Kidney capillary endothelial cell (primary cell): Measurements from ENCODE around the gene LHX3.

Source experiments
- DNase-seq: peaks from one replicate; pipeline ENCODE4 v3.0.0-alpha.2; 2018; ENCODE audit warnings: low spot score

The LHX3 gene

DNA sequence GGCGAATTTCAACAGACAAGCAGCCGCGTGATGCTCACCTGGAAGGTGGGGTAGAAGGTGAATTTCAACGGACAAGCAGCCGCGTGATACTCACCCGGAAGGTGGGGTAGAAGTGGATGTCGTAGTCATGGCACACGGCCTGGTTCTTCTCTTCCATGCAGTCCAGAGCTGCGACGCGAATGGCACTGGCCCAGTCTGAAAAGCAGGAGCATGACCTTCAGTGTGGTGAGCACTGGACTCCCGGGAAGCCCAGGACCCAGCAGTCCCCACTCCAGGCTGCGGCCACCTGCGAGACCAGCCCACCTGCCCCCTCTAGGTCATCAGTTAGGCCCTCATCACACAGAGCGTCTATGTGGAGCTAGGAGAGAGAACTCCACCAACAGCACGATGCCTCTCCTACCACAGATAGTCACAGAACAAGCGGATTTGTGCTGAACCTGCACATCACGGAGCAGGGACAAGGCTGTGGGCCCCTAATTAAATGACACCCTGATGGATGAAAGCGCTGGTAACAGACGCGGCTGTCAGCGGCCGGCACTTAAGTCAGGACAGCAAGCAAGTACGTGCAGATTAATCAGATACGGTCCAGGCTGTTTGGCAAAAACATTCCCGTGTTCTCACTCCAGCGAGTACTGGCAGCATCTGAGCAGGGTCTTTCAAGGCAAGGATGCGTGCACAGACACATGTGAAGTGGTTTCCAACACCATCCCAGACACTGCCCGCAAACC, 21.9 kb upstream of the LHX3 start:
- no peak for DNase-seq

DNA sequence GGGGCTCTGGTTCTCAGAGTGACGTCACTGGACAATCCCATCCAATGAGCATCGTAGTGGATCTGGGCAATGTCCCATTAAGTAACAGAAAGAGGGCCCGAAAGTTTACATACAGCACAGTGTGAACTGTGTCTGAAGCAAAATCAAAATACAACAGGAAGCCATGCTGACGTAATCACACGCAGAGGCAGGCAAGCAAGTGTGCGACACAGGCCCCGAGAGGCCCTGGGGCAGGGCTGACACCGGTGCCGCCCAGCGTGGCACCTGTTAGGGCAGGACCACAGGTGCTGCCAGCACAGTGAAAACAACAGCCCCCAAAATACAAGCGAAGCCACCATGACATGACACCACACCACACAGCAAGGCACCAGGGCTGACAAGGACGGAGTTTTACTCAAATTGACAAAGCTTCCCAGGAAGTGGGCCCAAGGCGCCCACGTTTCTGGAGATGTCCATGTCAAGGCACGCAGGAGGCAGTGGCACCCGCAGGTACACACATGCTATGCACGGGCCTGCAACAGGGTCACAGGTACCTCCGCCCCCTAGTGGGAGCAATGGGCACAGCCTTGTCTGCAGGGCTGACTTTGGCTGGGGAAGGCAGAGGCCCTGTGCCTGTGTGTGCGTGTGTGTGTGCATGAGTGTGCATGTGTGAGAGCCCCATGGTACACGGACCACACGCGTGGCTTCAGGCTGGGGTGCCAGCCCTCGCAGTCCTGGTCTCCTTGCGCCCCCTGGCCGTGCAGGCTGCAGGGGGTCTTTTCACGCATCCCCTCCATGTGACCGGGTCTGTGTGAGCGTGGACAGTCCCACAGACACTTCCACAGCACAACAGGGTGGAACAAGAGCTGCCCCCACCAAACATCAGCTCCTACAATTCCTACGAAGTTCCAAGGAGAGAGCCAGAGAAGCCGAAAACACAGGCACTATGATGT, 21.1 kb upstream of the LHX3 start:
- DNase-seq, result no peak

DNA sequence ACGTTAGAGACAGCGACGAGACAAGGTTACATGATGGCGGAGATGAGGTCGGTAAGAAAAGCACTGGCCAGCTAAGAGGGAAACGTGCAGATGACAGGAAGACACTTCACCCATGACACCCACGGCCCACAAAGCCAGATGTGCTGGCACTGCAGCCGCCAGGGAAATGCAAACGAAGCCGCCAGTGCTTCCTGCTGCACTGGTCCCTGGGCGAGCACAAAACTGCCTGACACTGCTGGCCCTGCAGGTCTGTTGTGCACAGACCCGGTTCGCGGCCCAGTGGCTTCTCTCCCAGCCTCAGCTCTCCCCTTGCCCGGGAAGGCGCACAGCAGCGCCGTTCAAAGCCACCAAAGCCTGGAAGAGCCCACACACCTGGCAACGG, 20.4 kb upstream of the LHX3 start:
- no peak for DNase-seq

DNA sequence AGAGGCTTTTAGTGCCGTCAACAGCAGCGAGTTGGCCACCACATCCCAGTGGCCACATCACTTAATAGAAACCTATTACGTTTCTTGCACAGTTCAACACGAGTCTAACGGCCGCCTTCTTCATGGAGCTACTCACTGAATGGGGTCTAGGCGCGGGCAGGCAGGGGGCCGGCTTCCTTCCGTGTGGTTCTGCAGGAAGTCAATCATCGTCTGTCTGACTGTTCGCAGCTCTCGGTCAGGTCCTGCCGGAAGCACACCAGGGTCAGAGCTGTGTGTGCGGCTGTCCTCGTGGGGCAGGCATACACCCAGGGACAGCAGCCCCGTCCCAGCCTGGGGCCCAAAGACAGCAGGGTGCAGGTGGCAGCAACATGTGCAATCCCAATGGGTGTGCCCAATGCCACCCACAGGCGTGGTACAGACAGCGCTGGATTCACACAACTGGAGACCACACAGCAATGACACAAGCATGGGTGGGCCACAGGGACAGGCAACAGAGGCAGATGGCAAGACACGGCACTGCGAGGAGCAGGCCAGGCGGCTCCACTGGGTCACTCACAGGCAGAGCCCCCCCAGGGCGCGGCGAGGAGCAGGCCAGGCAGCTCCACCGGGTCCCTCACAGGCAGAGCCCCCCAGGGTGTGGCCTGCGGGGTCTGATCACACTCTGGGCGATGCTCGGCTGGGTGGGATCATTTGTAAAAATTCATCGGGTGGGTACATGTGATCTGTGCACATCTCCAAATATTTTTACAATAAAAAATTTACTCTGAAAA, 19.1 kb upstream of the LHX3 start:
- DNase-seq, result peak; percentile 59

DNA sequence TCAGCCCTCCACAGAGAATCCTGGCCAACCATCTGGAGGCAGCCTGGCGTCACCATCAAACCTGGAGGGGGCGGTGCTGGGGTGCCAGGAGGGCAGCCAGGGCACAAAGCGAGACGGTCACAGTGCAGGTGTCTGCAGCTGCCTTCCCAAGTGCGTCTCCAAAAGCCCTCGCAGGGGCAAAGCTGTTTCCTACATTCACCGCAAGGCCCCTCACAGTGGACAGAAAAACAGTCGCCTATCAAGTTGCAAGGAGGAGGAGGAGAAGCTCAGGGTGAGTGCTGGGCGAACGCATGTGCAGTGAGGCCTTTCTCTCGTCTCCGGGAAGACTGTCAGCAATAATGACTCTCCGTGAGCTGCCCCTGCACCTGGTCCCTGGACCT, 18.0 kb upstream of the LHX3 start:
- no peak for DNase-seq

DNA sequence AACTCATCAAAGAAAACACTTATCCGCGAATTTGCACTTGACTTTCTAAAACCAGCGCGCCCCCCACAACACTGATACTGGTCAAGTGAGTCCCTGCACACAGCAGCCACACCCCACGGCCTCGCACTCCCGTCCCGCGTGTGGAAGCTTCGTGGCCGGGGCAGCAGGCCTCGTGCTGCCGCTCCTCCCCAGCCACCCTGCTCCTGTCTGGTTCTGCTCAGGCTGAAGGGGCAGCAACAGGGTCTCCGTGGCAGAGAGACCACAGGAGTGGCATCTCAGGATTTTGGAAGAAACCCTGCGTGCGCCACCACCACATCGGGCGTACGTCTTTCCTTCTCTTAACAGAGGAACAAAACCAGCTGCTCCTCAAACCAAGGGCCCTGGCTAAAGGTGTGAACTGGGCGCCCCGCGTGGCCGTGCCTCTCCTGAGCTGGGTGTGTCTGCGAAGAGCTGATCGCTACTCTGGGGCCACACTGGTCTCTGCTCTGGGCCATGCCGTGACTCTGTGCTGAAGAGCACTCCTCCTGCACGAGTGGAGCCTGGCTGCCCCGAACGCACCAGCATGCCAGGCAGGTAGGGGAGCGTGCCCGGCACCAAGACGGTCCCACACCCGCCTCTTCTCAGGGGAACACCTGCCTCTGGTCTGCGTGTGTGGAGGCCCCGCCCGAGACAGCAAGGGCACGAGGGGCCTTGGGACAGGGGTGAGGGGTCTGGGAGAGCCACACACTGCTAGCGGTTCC, 17.4 kb upstream of the LHX3 start:
- no peak for DNase-seq

DNA sequence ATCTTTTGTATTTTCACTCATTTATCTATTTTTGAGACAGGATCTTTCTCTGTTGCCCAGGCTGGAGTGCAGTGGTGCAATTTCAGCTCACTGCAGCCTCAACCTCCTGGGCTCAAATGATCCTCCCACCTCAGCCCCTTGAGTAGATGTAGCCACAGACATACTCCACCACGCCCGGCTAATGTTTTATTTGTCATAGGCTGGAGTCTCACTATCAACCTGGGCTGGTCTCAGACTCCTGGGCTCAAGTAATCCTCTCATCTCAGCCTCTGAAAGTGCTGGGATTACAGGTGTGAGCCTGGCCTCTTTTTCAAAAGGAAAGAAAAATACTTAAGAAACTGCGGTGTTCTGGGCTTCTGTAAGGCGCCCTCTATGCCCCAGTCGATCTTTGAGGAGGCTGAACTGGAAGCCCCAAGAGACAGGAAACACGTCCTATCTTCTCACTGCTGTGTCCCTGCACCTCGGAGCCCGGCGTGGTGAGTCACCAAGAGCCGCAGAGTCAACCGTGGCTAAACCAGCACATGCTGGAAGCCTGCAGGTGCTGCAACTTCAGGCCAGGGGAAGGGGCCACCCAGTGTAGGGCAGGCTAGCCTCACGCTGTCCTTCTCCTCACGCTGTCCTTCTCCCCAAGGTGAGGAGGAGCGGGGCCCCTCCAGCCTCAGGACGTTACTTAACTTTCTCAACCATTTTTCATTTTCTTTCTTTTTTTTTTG, 15.2 kb upstream of the LHX3 start:
- DNase-seq, result no peak

DNA sequence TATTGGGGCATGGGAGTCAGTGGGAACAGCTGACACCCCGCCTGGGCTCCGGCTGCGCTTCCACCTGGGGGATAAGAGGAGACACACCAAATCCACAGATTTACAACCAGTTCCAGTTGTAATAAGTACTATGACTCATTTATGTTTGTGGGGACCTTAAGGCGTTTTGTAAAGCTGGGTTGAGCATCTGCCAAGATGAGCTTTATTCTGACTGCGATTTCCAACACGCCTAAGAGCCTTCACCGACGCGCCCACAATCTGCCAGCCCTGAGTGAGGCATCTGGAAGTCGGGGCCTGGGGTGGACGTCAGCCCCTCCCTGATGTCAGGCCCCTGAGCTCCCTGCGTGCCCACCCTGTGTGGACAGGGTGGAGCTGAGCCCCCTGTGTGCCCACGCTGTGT, 14.3 kb upstream of the LHX3 start:
- no peak for DNase-seq

DNA sequence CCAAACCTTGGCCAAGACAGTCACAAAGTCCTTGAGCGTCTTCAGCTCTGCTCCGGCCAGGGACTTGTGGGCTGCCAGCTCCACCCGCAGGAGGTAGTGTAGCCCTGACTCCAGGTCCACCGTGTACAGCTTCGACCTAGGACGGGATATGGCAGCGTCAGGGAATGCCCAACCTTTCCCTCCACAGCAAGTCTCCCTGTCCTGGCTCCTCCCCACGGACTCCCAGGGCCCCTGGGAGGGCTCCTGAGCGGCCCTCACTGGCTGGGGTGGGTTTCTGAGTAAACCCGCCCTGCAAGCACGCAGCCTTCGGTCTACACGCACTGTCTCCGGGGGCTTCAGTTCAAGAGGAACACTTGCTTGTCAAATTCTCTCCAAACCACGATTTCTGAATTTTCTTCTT, 13.7 kb upstream of the LHX3 start:
- DNase-seq, result no peak

DNA sequence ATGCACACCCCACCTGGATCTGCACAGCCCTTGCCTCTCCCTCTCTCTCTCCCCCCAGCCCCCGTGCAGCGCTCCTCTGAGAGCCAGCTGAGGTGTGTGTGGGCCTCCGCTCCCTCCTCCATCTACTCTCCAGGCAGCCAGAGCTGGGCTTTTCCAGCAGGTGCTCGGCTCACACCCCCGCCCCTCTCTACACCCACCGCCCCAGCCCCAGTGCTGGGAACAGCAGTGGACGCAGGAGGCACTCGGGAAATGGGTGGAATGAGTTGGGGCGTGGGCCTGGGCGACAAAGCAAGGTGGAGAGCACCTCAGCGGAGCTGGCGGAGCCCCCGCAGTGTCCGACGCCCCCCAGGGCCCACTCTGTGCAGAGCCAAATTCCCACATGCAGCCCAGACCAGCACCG, 13.3 kb upstream of the LHX3 start:
- DNase-seq, result no peak

DNA sequence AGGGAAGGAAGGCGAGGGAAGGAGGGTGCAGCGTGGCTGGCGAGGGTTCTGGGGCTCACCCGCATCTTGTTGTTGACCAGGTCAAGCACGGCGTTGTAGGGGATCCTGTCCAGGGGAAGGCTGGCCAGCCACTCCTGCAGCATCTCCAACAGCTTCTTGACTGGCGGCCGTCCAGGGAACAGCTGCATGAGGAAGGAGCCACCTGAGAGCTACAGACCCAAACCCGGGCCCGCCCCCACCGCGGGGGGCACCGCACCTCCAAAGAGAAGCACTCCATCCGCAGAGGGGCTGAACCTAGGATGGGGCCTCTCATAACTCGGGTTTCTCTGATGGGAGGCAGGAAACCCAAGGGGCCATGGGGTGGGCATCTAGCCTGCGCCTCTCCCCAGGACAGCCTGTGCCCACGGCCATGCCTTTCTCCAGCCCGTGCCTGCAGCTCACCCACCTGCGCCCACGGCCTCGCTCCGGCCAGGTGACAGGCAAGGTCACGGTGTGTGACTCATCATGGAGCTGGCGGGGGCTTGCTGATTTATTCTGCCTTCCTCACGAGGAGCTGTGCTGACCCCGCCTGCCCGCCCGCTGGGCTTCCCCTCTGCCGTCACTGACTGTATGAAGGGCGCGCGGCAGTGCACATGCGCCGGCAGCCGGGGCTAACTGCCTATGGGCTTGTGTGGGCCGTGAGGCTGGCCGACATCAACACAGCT, 11.8 kb upstream of the LHX3 start:
- no peak for DNase-seq

DNA sequence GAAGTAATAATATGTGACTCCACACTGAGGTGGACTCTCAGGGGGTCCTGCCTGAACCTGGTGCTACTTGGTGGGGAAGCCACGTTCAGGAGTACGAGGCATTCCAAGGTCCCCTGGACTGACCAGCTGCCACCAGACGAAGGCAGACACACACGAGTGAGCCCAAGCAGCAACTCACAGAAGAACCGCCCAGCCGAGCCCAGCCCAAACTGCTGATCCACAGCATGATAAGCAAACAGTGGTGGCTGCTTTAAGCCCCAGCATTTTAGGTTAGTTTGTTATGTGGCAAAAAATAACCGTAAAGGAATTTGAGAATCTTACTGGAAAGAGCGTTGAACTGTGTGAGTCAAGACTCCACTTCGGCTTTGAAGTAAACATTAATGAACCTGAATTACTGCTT, 8.8 kb upstream of the LHX3 start:
- DNase-seq, result no peak

DNA sequence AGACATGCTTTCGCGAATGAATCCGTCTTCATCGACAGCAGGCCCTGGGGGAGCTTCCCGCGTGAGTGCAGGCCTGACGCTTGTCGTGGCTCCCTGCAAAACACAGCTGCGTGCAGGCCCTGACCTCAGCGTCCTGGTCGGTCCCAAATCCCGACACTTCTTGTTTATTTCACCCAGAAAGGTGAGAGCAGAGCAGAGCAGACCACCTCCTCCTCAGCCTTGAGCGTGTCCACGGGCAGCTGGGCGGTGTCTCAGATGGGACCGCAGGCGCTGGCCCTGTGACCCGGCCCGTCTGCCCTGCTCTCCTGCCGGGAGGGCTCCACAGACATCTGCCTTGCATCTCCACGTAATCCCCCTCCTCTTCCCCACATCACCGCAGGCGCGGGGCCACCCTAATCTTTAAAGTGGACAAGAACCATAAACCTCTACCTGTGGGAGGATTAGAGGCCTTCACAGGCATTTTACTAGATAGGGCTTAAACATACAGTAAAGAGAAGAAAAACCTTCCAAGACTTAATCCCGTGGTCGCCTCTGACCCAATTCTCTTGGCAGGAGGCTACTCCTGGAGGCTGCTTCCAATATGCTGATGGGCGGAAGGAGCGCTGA, 7.5 kb upstream of the LHX3 start:
- no peak for DNase-seq

DNA sequence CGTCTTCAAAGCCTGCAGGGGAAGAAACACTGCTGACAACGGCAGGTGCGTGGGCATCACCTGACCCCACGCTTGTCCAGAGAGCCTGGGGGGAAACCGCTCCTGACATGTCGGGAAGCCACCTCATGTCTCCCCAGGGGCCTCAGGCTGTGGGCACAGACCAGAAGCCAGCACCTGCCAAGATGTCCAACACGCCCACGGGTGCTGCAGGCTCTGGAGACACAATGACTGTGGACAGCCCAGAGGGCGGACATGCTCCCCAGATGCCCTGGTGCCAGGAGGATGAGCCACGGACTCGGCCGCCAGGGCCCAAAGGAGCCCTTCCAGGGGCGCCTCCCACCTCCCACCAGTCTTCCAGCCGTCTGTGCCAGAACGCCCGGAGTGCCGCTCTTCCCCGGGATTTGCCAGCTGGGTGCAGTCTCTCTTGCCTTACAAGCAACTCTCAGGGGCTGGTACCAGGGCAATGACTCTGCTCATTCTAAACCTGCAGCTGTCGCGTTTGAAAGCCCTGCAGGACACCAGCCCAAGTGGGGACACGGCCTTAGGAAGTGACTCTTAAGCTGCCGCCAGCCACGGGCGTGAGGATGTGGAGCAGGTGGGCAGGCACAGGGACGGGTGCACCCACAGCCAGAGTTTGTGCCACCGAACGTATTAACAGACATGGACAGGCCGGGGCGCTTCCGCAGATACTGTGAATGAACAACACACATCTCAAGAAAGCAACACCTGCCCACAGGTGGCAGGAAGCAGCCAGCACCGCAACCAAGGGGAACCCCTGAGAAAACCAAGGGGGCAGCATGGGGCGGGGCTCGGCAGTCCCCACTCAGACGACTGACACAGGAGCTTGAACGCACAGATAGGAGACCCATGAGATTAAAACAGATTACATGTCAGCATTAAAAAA, 6.8 kb upstream of the LHX3 start:
- no peak for DNase-seq

DNA sequence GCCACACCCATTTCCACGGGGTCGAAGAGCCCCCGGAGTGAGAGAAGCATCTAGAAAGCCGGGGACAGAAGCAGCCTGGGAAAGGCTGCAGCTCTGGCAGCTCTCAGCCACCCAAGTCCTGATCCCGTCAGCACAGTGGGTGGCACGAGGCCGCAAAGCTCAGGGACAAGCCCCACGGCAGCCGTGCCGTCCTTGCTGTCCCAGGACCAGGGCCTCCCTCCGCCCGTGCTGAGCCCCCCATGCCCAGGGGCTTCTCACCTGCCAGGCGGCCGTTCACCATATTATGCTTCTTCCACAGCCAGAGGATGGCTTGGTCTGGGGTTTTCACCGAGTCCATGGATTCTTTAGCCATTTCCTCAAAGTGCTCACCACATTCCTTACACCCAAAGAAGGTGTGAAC, 6.1 kb upstream of the LHX3 start:
- no peak for DNase-seq

DNA sequence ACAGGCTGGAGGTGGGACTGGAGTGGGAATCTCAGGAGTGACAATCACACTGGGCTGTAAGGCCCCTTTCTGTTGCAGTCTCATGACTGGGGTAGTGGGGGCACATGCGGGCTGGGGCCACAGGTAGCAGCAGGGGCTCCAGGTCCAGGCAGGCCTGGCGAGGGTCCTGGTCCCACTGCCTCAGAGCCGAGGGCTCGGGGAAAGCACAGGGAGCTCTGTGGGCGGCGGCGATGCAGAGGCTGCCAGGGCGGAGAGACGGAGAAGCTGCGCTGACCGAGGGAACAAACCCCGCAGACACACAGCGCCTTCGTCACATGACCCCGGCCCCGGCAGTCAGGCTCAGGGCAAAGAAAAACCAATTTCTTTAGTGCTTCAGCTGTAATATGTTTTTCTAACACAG, 5.3 kb upstream of the LHX3 start:
- no peak for DNase-seq

DNA sequence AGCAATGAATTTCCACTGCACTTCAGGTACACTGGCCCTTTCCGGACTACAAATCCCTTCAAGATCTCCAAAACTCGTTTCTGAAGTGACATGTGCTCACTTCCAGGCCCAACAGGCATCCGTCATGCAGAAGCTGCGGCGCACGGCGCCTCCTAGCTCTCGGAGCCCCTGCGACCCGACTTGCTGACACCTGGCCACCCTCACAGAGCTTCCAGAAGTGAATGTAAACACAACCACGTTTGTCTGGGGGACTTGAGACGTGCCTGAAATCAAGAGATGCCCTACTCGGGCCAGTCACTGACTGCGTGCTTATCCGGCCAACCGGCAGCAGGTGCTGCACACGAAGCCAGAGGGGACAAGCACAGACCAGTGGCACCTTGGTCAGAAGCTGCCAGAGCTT, 4.9 kb upstream of the LHX3 start:
- no peak for DNase-seq

DNA sequence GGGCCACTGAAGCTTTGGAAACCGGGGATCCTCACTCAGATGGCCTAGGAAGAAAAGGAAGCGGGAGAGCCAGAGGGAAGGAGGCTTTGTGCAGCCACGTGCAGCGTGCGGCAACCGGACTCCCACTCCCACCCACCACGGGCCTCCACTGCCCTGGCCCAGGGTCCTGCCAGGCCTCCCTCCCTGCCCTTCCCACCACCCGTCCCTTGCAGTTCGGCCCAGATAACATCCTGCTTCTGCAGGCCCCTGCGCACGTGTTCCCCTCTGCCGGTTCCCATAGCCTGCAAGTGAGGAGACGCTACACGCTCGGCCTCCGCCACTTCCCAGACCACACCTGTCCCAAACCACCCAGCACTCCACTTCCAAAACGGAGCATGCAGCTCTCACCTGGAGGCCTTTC, 4.3 kb upstream of the LHX3 start:
- no peak for DNase-seq

DNA sequence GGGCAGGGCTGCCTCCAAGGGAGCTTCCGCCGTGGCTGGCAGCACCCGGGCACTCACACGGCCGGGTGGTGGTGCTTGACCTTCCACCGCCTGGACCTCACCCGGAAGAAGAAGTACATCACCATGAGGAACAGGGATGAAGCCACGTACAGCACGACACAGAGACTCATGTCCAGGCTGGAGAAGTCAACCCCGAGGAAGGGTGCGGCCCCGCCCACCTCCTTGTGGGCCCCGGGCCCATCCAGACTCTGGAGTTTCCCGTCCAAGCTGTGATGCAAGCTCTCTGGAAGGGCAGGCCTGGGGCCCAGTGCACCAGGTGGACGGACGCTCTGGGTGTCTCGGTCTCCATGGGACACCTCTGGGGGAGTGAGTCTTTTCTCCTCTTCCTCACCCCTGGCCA, 3.7 kb upstream of the LHX3 start:
- no peak for DNase-seq
